HG02973 (cell line): ENCODE measurements around the gene SOX9.
"Not testable (repeated sequence)": the region's sequence is repeated elsewhere in the genome, so short reads cannot be mapped to it uniquely, and the experiment has no call there.

Experiments used
- ATAC-seq: cut with Tn5 transposase; IDR thresholded peaks from one replicate; pipeline ENCODE4 v1.9.1; 2021; ENCODE audit warnings: moderate library complexity; ENCODE audit not compliant: unreplicated experiment

Gene SOX9

GRCh38 chr17:72110942-72111318, 9.9 kb upstream of the SOX9 start:
- no peak for ATAC-seq

- no peak for ATAC-seq
Observed at GRCh38 chr17:72111336-72111923, 9.4 kb upstream of the SOX9 start.

GRCh38 chr17:72111926-72112325, 8.9 kb upstream of the SOX9 start:
- ATAC-seq: not testable (repeated sequence)

GRCh38 chr17:72113751-72114150, 7.1 kb upstream of the SOX9 start:
- no peak for ATAC-seq

- no peak for ATAC-seq
Observed at GRCh38 chr17:72115781-72116525, 4.9 kb upstream of the SOX9 start.

GRCh38 chr17:72116661-72117521, 3.9 kb upstream of the SOX9 start:
- ATAC-seq: no peak

GRCh38 chr17:72117535-72118334, 3.1 kb upstream of the SOX9 start:
- no peak for ATAC-seq

GRCh38 chr17:72118335-72119076, 2.3 kb upstream of the SOX9 start:
- no peak for ATAC-seq

GRCh38 chr17:72119077-72119872, 1.5 kb upstream of the SOX9 start:
- ATAC-seq: no peak

GRCh38 chr17:72119873-72120641, 763 bp upstream of the SOX9 start:
- no peak for ATAC-seq

GRCh38 chr17:72121164-72122009, 567 bp downstream of the SOX9 start:
- ATAC-seq: no peak

- no peak for ATAC-seq
Observed at GRCh38 chr17:72122010-72122764, 1.4 kb downstream of the SOX9 start.

- no peak for ATAC-seq
Observed at GRCh38 chr17:72122765-72123529, 2.1 kb downstream of the SOX9 start.

GRCh38 chr17:72123530-72124437, 3.0 kb downstream of the SOX9 start:
- ATAC-seq: no peak

- ATAC-seq: no peak
Observed at GRCh38 chr17:72124438-72124775, 3.6 kb downstream of the SOX9 start.
